GM21526 (cell line): ENCODE data around the gene TGFBR3.

Experiments used
- ATAC-seq: cut with Tn5 transposase; IDR thresholded peaks from one replicate; pipeline ENCODE4 v1.9.1; 2021; ENCODE audit warnings: moderate library complexity; ENCODE audit not compliant: unreplicated experiment, low FRiP score

The TGFBR3 gene

GRCh38 chr1:91720044-91720443, 165.9 kb downstream of the TGFBR3 start:
- no peak for ATAC-seq

GRCh38 chr1:91718877-91719276, 167.1 kb downstream of the TGFBR3 start:
- ATAC-seq, result no peak

- ATAC-seq, result no peak
Observed at GRCh38 chr1:91718368-91718767, 167.6 kb downstream of the TGFBR3 start.

GRCh38 chr1:91717839-91718238, 168.1 kb downstream of the TGFBR3 start:
- ATAC-seq, result no peak

GRCh38 chr1:91716339-91716738, 169.6 kb downstream of the TGFBR3 start:
- no peak for ATAC-seq

GRCh38 chr1:91715416-91716000, 170.4 kb downstream of the TGFBR3 start:
- ATAC-seq, result no peak

- no peak for ATAC-seq
Observed at GRCh38 chr1:91714867-91715381, 171.0 kb downstream of the TGFBR3 start.

GRCh38 chr1:91712981-91713841, 172.7 kb downstream of the TGFBR3 start:
- peak; percentile 62 for ATAC-seq

GRCh38 chr1:91712393-91712792, 173.6 kb downstream of the TGFBR3 start:
- ATAC-seq, result no peak

- no peak for ATAC-seq
Observed at GRCh38 chr1:91711504-91712247, 174.3 kb downstream of the TGFBR3 start.

GRCh38 chr1:91710261-91710660, 175.7 kb downstream of the TGFBR3 start:
- ATAC-seq, result no peak

- no peak for ATAC-seq
Observed at GRCh38 chr1:91708691-91709090, 177.3 kb downstream of the TGFBR3 start.

- no peak for ATAC-seq
Observed at GRCh38 chr1:91707890-91708218, 178.1 kb downstream of the TGFBR3 start.

- ATAC-seq, result no peak
Observed at GRCh38 chr1:91707114-91707889, 178.6 kb downstream of the TGFBR3 start.

- no peak for ATAC-seq
Observed at GRCh38 chr1:91706140-91706957, 179.6 kb downstream of the TGFBR3 start.

- ATAC-seq, result no peak
Observed at GRCh38 chr1:91704746-91705145, 181.2 kb downstream of the TGFBR3 start.

GRCh38 chr1:91703095-91703494, 182.9 kb downstream of the TGFBR3 start:
- ATAC-seq, result no peak

- ATAC-seq, result no peak
Observed at GRCh38 chr1:91701472-91701869, 184.5 kb downstream of the TGFBR3 start.

GRCh38 chr1:91700771-91701471, 185.0 kb downstream of the TGFBR3 start:
- no peak for ATAC-seq
